Trophoblast cell (in vitro differentiated cells and primary cell): Measurements from ENCODE around the gene PLXDC2.

Experiments used
- DNase-seq, 2 donors: peaks; one replicate each; pipeline ENCODE4 v3.0.0-alpha.2; 2016
- H2AFZ ChIP-seq: 2 replicates; pipeline ENCODE4 v1.6.1; 2013; ENCODE audit warnings: low read length, moderate library complexity, mild to moderate bottlenecking; ENCODE audit not compliant: insufficient read depth, poor library complexity
- H2AK5ac ChIP-seq: 2 replicates; pipeline ENCODE4 v1.6.1; 2013; ENCODE audit warnings: mild to moderate bottlenecking, low read length
- H2BK120ac ChIP-seq: 2 replicates; pipeline ENCODE4 v1.6.1; 2013; ENCODE audit warnings: low read length, mild to moderate bottlenecking, moderate library complexity; ENCODE audit not compliant: insufficient read depth, poor library complexity
- H2BK12ac ChIP-seq: 2 replicates; pipeline ENCODE4 v1.6.1; 2013; ENCODE audit warnings: mild to moderate bottlenecking, low read length, moderate library complexity
- H2BK5ac ChIP-seq: 2 replicates; pipeline ENCODE4 v1.6.1; 2013; ENCODE audit warnings: low read length, low read depth, moderate library complexity, mild to moderate bottlenecking; ENCODE audit not compliant: poor library complexity
- H3K14ac ChIP-seq: 2 replicates; pipeline ENCODE4 v1.6.1; 2013; ENCODE audit warnings: mild to moderate bottlenecking, low read length
- H3K18ac ChIP-seq: 2 replicates; pipeline ENCODE4 v1.6.1; 2013; ENCODE audit warnings: mild to moderate bottlenecking, low read length
- H3K23ac ChIP-seq: 2 replicates; pipeline ENCODE4 v1.6.1; 2013; ENCODE audit warnings: low read length
- H3K27ac ChIP-seq: 2 replicates; pipeline ENCODE4 v1.5.1; 2013; ENCODE audit warnings: low read depth, mild to moderate bottlenecking, inconsistent platforms, low read length, moderate library complexity
- H3K27me3 ChIP-seq: 2 replicates; pipeline ENCODE4 v1.6.1; 2013; ENCODE audit warnings: inconsistent platforms, mild to moderate bottlenecking, low read length, moderate library complexity; ENCODE audit not compliant: insufficient read depth
- H3K36me3 ChIP-seq, 2 experiments: 1 replicate in 1 of 2; 2 replicates in 1 of 2; pipeline ENCODE4 v1.6.1; 2013; ENCODE audit warnings: low read length in 2 of 2, mild to moderate bottlenecking in 2 of 2, moderate library complexity in 1 of 2; ENCODE audit not compliant: insufficient read depth in 2 of 2, control insufficient read depth in 1 of 2
- H3K4ac ChIP-seq: 2 replicates; pipeline ENCODE4 v1.6.1; 2013; ENCODE audit warnings: low read depth, mild to moderate bottlenecking, low read length, moderate library complexity
- H3K4me1 ChIP-seq, 2 experiments: 1 replicate in 1 of 2; 2 replicates in 1 of 2; pipeline ENCODE4 v1.6.1; 2013; ENCODE audit warnings: low read length in 2 of 2, mild to moderate bottlenecking in 2 of 2, moderate library complexity in 1 of 2; ENCODE audit not compliant: insufficient read depth in 2 of 2, control insufficient read depth in 1 of 2
- H3K4me2 ChIP-seq: 2 replicates; pipeline ENCODE4 v1.6.1; 2013; ENCODE audit warnings: inconsistent platforms, mild to moderate bottlenecking, low read length, moderate library complexity
- H3K4me3 ChIP-seq: 2 replicates; pipeline ENCODE4 v1.5.1; 2013; ENCODE audit warnings: mild to moderate bottlenecking, low read depth, low read length, inconsistent platforms
- H3K79me1 ChIP-seq: one replicate; pipeline ENCODE4 v1.6.1; 2013; ENCODE audit warnings: low read length
- H3K79me2 ChIP-seq: 2 replicates; pipeline ENCODE4 v1.6.1; 2013; ENCODE audit warnings: low read length, mild to moderate bottlenecking; ENCODE audit not compliant: control insufficient read depth, insufficient read depth, poor library complexity
- H3K9ac ChIP-seq: 2 replicates; pipeline ENCODE4 v1.6.1; 2013; ENCODE audit warnings: mild to moderate bottlenecking, low read length
- H3K9me3 ChIP-seq: 2 replicates; pipeline ENCODE4 v1.6.1; 2013; ENCODE audit warnings: low read depth, mild to moderate bottlenecking, control low read depth, inconsistent platforms, low read length; ENCODE audit not compliant: insufficient read depth
- H4K12ac ChIP-seq: 2 replicates; pipeline ENCODE4 v1.6.1; 2013; ENCODE audit warnings: low read depth, mild to moderate bottlenecking, low read length, moderate library complexity
- H4K8ac ChIP-seq: 2 replicates; pipeline ENCODE4 v1.6.1; 2013; ENCODE audit warnings: low read depth, mild to moderate bottlenecking, low read length, moderate library complexity
- H4K91ac ChIP-seq: one replicate; pipeline ENCODE4 v1.6.1; 2013; ENCODE audit warnings: low read depth, mild to moderate bottlenecking, low read length, moderate library complexity
- WGBS: extraction: QIAGEN DNeasy Blood & Tissue Kit; methylation state at CpG from one replicate; pipeline ENCODE4 v1.1.7; 2013; ENCODE audit warnings: missing lambda C conversion rate; ENCODE audit not compliant: insufficient read length, insufficient coverage; ENCODE audit errors: extremely low coverage; 5-methylcytosine and 5-hydroxymethylcytosine counted together

The PLXDC2 gene

DNA sequence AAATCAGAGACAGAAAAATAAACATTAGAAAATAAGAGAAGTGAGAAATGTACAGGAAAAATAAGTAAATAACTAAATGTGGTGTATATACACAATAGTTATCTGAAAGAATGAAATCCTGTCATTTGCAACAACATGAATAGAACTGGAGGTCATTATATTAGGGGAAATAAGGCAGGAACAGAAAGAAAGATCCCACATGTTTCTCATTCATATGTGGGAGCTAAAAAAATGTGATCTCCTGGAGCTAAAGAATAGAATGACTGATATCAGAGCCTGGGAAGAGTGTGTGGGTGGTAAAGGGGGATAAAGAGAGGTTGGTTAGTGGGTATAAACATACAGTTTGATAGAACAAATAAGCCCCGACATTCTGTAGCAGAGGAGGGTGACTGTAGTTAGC, 27.3 kb downstream of the PLXDC2 start:
- Histone ChIP-seq H2AFZ (no peak overlapping the region), H3K18ac (no peak overlapping the region), H3K23ac (no peak overlapping the region), H3K36me3 (no peaks in the 10 kb centered on the region), H3K27me3 (no peaks in the 10 kb centered on the region), H3K4me3 (no peak overlapping the region), H2AK5ac (no peak overlapping the region), H3K79me1 (no peaks in the 10 kb centered on the region), H3K27ac (no peak overlapping the region), H3K9ac (no peak overlapping the region), H3K79me2 (no peaks in the 10 kb centered on the region), H3K4me1 (no peaks in the 10 kb centered on the region), H2BK12ac (no peak overlapping the region), H4K12ac (no peak overlapping the region), H4K91ac (no peak overlapping the region), H3K4ac (no peak overlapping the region), H2BK5ac (no peak overlapping the region), H4K8ac (no peak overlapping the region), H2BK120ac (no peak overlapping the region), H3K14ac (no peak overlapping the region), H3K9me3 (no peaks in the 10 kb centered on the region), H3K4me2 (no peak overlapping the region)
- DNase-seq, result no peak
- no CpG with 5 or more reads among the region's 1 CpG for WGBS

DNA sequence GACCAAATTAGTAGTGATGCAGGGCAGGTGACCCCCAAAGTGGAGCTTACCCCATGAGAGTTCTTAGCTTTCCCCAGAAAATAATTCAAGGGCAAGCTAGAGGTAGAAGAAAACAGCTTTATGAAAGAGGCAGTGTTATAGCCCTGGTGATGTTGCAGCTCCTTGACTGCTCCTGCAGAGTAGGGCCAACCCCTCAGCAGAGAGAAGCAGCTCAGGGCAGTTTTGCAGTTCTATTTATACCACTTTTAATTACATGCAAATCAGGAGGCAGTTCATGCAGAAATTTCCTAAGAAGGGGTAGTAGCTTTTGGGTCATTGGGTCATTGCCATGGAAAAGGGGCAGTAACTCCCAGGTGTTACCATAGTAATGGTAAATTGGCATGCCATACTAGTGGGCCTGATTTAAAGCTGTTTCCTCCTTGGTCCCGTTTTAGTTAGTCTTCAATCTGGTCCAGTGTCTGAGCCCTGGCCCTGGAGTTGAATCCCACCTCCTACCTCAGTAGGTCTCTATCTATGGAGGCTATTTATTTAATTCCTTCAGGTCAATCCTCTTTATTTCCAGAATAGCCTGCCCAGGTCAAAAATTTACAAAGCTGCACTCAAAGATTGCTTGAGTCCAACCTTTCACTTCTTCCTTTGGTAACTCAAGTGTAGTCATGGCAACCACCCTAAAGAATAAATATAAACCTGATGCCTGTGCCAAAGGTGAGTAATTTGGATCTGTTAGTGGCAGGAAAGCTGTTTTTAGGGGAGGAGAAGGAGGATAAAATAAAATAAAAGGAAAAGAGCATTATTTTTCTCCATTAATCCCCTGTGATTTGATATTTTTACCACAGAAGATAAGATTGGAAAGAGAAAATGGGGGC, 29.5 kb downstream of the PLXDC2 start:
- no CpG with 5 or more reads among the region's 1 CpG for whole genome bisulfite sequencing
- no peak overlapping the region for H2AFZ ChIP-seq
- no peaks in the 10 kb centered on the region for H3K36me3 ChIP-seq
- no peak overlapping the region for H2BK12ac ChIP-seq
- no peaks in the 10 kb centered on the region for H3K27me3 ChIP-seq
- H3K9ac ChIP-seq, result no peak overlapping the region
- no peak overlapping the region for H2AK5ac ChIP-seq
- H4K91ac ChIP-seq, result no peak overlapping the region
- no peaks in the 10 kb centered on the region for H3K4me1 ChIP-seq
- H3K18ac ChIP-seq, result no peak overlapping the region
- no peak overlapping the region for H4K12ac ChIP-seq
- H2BK120ac ChIP-seq, result no peak overlapping the region
- no peak overlapping the region for H3K4ac ChIP-seq
- H3K27ac ChIP-seq, result no peak overlapping the region
- no peak overlapping the region for H4K8ac ChIP-seq
- no peak overlapping the region for H2BK5ac ChIP-seq
- H3K23ac ChIP-seq, result no peak overlapping the region
- H3K4me2 ChIP-seq, result no peak overlapping the region
- H3K79me1 ChIP-seq, result no peaks in the 10 kb centered on the region
- H3K4me3 ChIP-seq, result no peak overlapping the region
- peak in 1 of 2 donors; percentile 34 for DNase-seq
- no peaks in the 10 kb centered on the region for H3K9me3 ChIP-seq
- H3K14ac ChIP-seq, result no peak overlapping the region
- H3K79me2 ChIP-seq, result no peaks in the 10 kb centered on the region

DNA sequence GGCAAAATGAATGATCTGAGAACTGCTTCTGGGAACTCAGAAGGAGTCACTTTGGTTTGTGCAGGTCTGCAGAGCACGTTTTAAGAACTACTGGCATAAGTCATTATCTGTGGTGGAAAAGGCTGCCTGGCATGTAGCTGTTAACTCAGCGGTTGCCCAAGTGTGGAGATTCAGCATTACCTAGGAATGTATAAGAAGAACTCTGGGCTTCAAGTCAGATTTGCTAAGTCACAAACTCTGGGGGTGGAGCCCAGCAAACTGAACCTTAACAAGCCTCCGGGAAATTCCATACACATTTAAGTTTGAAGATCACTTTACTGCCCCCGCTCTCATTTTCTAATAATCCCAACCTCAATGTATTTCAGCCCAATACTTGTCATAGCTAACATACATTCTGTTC, 31.1 kb downstream of the PLXDC2 start:
- Histone ChIP-seq H2BK120ac (no peak overlapping the region), H2AK5ac (no peak overlapping the region), H3K79me2 (no peaks in the 10 kb centered on the region), H4K91ac (no peak overlapping the region), H3K9me3 (no peaks in the 10 kb centered on the region), H2BK5ac (no peak overlapping the region), H3K4me1 (no peaks in the 10 kb centered on the region), H3K14ac (no peak overlapping the region), H4K8ac (no peak overlapping the region), H3K23ac (no peak overlapping the region), H3K4ac (no peak overlapping the region), H4K12ac (no peak overlapping the region), H3K4me3 (no peak overlapping the region), H3K79me1 (no peaks in the 10 kb centered on the region), H3K4me2 (no peak overlapping the region), H3K27me3 (no peaks in the 10 kb centered on the region), H3K36me3 (no peaks in the 10 kb centered on the region), H3K27ac (no peak overlapping the region), H3K9ac (no peak overlapping the region), H2BK12ac (no peak overlapping the region), H2AFZ (no peak overlapping the region), H3K18ac (no peak overlapping the region)
- DNase-seq, result peak; percentile 90 to 93
- no CpG with 5 or more reads among the region's 4 CpGs for WGBS

DNA sequence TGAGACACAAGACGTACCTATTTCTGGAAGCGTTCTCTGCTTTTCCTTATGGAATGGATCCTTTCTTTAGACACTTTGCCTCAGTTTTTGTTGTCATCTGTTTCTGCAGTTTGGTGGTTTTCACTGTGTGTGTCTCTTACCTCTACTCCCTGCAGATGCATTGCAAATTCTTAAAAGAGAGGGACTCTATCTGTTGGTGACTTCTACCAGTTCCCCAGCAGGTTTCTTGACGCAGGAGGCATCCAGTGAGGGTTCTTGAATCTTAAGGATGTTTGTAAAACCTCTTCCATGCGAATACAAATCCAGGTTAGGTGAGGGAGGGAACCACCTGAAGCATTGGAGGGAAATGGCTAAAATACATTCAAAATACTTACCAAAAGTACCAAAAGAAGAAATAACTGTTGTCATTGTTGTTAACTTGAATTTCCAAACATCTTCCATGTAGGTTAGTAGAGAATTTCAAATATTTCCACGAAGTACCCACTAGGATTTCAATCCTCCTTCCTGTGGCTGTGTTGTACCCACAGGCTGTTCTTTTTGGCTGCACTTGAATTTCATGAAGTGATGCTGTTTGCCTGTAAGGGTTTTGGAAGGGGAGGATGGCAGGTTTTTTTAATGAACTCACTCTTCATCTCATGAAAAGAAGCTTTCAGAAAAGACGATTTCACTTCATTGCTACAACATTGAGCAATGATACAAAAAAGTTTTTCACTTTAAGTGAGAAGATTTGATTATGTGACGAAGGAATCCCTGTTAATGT, 32.2 kb downstream of the PLXDC2 start:
- Histone ChIP-seq H4K91ac (no peak overlapping the region), H3K4me2 (no peak overlapping the region), H3K36me3 (no peaks in the 10 kb centered on the region), H3K27me3 (no peaks in the 10 kb centered on the region), H4K12ac (no peak overlapping the region), H3K18ac (no peak overlapping the region), H3K14ac (no peak overlapping the region), H3K23ac (no peak overlapping the region), H2AK5ac (no peak overlapping the region), H3K27ac (no peak overlapping the region), H2BK120ac (no peak overlapping the region), H4K8ac (no peak overlapping the region), H3K9me3 (no peaks in the 10 kb centered on the region), H3K9ac (no peak overlapping the region), H2BK5ac (no peak overlapping the region), H2BK12ac (no peak overlapping the region), H3K4ac (no peak overlapping the region), H3K4me1 (no peaks in the 10 kb centered on the region), H2AFZ (no peak overlapping the region), H3K79me1 (no peaks in the 10 kb centered on the region), H3K79me2 (no peaks in the 10 kb centered on the region), H3K4me3 (no peak overlapping the region)
- WGBS, result no CpG with 5 or more reads among the region's 7 CpGs
- no peak for DNase-seq
